CD4-positive, alpha-beta T cell treated with Interleukin-10 for 1 hour (primary cell): Measurements from ENCODE around the gene PDIA4.
"Not testable (repeated sequence)": the region's sequence is repeated elsewhere in the genome, so short reads cannot be mapped to it uniquely, and the experiment has no call there.

ENCODE experiments used
- DNase-seq: peaks from one replicate; pipeline ENCODE4 v3.0.0-alpha.2; 2020

Gene PDIA4, protein sequence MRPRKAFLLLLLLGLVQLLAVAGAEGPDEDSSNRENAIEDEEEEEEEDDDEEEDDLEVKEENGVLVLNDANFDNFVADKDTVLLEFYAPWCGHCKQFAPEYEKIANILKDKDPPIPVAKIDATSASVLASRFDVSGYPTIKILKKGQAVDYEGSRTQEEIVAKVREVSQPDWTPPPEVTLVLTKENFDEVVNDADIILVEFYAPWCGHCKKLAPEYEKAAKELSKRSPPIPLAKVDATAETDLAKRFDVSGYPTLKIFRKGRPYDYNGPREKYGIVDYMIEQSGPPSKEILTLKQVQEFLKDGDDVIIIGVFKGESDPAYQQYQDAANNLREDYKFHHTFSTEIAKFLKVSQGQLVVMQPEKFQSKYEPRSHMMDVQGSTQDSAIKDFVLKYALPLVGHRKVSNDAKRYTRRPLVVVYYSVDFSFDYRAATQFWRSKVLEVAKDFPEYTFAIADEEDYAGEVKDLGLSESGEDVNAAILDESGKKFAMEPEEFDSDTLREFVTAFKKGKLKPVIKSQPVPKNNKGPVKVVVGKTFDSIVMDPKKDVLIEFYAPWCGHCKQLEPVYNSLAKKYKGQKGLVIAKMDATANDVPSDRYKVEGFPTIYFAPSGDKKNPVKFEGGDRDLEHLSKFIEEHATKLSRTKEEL

DNA sequence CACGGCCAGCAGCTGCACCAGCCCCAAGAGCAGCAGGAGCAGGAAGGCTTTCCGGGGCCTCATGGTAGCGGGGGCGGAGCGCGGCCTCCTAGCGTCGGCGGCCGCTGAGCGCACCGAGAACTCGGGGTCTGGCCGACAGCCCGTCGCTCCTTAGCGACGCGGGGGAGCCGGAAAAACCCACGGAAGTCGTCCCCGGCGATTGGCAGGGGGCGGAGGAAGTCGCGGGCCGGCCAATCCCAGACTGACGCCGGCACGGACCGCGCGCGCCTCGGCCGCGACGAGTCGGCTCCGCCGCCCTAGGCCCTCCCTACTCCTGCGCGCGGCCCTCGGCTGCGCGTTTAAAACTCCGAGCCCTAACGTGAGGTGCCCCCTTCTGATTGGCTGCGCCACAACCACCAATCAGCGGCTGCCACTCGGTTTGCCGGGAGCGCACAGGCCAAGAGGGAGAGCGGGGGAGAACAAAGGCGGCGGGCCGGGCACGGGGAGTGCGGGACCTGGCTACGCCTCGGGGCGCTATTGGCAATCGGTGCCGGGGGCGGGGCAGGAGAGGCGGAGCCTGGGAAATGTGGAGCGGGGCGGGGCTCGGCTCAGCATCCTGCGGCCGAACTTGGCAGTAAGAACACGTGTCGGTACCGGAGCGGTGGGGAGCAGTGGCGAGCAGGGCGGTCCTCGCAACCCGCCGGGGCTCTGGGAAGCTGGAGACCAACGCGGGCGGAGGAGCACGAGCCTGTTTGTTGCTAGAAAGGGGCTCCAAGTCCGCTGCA lies at the start of gene PDIA4:
PDIA4 (minus strand) TSS at position 160 of the 764 bp plus-strand sequence; CDS start at position 63, 97 bp downstream.
- DNase-seq = peak; percentile 99

DNA sequence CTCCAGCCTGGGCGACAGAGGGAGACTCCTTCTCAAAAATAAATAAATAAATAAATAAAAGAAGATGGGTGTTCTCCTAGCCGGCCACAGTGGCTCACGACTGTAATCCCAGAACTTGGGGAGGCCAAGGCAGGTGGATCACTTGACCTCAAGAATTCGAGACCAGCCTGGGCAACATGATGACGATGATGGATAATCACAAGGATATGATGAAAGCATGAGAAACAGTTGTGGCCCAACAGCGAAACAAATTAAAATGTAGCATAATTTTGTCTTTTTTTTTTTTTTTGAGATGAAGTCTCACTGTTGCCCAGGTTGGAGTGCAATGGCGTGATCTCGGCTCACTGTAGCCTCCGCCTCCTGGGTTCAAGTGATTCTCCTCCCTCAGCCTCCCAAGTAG lies 49.3 kb upstream of the PDIA4 start:
- no peak for DNase-seq

DNA sequence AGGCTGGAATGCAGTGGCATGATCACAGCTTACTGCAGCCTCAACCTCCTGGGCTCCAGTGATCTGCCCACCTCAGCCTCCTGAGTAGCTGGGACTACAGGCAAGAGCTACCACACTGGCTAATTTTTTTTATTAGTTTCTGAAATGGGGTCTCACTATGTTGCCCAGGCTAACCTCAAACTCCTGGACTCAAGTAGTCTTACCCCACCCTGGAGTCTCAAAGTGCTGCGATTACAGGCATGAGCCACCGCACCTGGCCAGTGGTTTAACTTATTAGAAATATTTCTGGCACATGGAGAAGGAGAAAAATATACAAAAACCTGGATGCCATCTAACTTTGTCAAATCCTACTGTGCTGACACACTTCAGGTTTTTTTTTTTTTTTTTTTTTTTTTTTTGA lies 47.0 kb upstream of the PDIA4 start:
- no peak for DNase-seq

DNA sequence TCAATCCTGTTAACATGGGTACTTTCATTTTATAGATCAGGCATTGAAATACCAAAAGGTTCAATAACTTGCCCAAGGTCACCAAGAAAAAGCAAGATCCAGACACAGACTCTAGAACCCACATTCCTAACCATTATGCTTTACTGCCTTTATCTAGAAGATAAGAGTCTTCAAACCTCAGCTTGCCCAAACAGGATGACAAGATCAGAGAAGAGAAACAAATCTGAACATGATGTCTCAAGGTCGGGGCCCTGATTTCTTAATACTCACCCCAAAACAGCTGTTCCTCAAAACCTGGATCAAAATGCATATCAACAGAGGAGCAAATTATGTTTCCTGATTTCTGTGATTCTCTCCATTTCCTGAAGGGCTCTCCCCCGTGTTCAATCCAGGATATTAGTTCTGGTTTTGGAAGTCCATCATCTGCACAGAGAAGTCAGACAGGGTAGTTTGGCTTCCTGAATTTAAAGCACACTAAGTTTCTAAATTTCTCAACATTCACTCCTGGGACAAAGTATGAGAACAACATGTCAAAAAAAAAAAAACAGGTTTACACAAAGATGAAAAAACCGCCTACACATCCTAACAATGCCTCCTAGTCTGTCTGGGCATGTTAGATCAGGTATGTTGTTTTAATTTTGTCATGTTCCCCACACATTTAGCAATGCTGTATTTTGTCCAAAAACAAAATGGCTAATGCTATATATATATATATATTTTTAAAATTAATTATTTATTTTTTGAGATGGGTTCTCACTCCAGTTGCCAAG lies 46.0 kb upstream of the PDIA4 start:
- no peak for DNase-seq

DNA sequence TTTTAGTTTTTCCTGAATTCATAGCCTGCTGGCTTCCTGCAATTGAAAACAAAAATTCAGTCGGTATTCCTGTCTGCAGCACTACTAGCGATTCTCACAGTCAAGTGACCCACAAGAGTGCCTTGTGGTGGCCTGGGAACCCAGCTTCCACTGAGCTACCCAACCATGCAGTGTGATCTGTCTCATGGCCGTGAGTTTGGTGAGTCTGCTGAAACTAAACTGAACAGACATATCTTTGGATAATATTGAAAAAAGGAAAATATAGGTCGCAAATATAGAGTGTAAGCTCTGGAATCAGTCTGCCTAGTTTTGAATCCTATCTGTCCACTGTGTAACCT lies 44.1 kb upstream of the PDIA4 start:
- no peak for DNase-seq

DNA sequence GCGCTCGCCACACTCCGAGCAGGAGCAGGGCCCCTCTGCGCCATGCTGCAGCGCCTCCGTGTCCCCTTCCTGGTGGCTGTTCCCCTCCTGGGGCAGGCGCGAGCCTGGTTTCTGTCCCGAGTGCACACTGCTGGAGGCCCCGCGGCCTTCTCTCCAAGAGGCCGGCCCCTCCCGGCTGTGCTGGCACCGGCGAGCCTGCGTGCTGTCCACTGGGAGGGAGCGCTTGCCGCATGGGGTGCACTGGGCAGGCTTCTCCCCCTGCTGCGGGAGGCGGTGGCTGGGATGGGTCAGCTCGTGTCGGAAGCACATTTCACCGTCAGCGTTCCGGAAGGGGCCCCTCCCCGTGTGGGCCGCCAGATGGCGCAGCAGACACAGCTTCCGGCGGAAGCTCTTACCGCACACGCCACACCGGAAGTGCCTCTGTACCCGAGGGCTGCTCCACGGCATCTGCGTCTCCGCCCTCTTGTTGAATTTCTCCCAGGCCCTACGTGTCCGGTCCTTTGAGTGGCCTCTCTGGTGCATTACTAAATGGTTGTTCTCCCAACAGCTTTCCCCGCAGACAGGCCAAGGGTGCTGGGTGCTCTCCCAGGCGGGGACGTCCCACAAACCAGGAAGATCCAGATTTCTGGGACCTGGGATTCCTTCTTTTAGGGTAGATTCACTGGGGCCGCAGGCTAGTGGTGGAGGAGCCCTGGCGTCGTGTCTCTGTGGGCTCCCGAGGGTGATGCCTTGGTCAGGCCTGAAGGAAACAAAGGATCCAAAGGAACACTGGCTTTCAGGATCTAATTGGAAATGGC lies 43.5 kb upstream of the PDIA4 start:
- peak; percentile 64 for DNase-seq

DNA sequence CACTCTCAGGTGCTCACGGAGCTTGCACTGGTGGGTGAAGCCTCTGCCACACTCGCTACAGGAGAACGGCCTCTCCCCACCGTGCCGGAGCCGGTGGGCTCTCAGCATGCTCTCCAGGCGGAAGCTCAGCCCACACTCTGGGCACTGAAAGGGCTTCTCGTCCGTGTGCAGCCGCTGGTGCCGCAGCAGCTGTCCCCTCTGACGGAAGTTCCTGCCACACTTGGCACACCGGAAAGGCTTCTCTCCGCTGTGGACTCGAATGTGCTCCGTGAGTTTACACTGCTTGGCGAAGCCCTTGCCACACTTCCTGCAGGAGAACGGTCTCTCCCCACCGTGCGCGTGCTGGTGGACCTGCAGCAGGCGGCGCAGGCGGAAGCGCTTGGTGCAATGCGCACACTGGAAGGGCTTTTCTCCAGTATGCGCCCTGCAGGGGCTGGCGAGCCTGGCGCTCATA lies 42.9 kb upstream of the PDIA4 start:
- no peak for DNase-seq

DNA sequence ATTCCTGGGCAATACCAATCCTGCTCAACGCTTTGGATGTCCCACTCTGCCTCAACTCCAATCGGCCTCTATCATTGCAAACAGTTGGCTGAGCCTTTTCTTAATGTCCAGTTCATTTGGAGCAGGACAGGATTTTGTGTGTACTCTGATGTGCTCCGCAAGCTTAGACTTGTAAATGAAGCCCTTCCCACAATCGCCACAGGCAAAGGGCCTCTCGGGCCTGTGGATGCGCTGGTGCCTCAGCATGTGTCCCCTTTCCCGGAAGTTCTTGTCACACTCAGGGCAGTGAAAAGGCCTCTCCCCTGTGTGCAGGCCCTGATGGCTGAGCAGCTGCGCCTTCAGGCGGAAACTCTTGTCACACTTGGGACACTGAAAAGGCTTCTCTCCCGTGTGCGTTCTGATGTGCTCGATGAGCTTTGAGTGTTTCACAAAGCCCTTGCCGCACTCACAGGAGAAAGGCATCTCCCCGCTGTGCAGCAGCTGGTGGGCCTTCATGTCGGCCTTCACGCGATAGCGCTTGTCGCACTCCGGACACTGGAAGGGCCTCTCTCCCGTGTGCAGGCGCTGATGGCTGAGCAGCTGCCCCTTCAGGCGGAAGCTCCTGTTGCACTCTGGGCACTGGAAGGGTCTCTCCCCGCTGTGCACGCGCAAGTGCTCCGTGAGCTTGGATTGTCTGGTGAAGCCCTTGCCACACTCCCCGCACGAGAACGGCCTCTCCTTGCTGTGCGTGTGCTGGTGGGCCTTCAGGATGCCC lies 42.2 kb upstream of the PDIA4 start:
- DNase-seq = no peak

DNA sequence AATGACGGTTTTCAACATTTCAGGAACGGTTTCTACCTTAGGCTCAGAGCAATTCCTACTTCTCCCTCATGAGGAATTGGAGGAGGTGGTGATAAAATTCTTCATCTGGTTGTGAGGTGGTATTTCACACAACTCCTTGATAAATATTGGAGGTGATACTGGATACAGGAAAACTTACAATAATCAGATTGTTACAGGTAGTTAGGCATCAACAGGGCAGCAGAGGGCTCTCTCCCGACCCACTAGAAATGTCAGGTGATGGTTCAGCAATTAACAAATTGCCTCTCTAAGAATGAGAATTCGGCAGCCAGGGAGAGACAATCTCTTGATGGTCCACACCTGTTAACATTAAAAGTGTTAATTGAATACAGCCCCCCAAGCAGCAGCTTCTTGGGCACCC lies 39.6 kb upstream of the PDIA4 start:
- DNase-seq = peak; percentile 7

DNA sequence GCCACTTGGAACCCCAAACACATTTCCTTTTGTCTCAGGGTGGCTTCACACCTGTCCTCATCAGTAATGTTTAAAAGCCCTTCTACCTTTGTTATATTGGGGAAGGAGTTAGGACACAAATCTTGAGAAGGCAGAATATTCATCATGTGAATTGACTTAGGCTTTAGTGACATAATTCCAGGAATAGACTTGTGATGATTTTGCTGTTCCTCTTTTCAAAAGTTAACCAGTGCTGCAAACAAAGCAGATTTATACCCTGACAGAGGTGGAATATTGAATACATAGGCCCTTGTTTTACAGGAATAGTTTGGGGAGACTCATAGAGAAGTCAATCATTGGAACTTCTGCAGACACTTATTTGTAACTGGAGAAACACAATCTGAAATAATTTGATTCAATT lies 35.2 kb upstream of the PDIA4 start:
- no peak for DNase-seq

DNA sequence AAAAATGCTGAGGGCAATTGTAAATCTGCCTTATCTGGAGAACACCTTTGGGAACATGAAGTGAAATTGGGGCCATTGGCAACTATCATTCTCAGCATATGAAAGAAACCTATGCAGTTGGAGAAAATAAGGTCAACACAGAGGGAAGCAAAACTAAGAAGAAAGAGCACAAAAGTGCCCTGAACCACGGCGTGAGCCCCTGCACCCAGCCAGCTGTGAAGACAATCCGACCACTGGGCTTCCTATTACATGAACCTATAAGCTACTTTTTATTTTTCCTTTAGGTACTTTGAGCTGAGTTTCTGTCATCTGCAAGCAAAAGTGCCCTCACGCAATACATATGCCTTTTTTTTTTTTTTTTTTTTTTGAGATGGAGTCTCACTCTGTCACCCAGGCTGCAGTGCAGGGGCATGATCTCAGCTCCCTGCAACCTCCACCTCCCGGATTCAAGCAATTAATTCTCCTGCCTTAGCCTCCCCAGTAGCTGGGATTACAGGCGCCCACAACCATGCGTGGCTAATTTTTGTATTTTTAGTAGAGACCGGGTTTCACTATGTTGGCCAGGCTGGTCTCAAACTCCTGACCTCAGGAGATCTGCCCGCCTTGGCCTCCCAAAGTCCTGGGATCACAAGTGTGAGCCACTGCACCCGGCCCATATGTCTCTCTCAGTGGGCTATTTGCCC lies 34.1 kb upstream of the PDIA4 start:
- not testable (repeated sequence) for DNase-seq

DNA sequence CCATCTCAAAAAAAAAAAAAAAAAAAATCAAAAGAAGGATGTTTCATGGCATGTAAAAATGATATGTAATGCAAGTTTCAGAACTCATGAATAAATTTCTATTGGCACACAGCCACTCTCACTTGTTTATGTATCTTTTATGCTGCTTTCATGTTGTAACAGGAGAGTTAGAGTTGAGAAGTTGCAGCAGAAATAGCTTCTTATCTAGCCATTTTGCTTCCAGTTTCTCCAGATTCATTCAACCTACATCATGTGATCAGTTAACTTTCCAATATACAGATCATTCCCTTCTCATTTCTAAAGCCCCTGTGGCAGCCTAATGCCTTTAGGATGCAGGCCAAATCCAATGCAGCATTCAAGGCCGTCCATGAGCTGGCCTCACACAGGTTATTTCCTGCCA lies 31.9 kb upstream of the PDIA4 start:
- no peak for DNase-seq

DNA sequence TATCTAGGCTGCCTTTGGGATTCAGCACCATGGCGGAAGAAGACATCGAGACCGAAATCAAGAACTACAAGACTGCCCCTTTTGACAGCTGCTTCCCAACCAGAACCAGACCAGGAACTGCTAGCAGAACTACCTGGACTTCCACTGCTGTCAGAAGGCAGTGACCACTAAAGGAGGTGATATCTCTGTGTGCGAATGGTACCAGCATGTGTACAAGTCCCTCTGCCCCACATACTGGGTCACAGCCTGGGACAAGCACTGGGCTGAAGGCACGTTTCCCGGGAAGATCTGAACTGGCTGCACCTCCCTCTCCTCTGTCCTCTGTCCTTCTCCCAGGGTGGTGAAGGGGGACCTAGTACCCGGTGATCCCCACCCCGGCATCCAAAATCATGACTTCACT lies 25.6 kb upstream of the PDIA4 start:
- DNase-seq = no peak

DNA sequence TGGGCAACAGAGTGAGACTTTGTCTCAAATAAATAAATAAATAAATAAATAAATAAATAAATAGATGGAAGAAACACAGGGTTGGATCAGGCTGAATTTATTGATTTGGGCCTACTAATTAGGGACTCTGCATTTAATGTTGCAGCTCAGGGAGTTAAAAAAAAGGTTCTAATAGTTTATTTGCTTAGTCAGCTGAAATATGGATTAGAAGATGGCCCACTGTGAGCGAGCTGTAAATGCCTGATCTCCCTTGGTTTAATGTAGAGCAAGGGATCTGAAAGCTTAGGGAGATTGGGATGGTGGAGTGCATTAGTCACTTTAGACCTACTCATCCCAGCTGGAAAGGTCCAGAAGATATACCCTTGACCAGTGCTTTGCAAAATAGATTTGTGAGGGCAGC lies 25.1 kb upstream of the PDIA4 start:
- no peak for DNase-seq

DNA sequence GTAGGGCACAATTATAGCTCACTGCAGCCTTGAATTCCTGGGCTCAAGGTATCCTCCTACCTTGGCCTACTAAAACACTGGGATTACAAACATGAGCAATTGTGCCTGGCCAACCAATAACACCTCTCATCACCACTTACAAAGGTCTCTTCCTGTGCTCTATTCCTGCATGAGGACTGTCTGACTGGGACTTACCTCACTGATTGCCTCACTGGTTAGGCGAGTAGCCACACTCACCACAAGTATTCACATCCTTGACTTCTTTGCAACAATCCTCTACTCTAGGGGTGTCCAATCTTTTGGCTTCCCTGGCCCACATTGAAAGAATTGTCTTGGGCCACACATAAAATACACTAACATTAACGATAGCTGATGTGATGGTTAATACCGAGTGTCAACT lies 22.6 kb upstream of the PDIA4 start:
- DNase-seq = no peak

DNA sequence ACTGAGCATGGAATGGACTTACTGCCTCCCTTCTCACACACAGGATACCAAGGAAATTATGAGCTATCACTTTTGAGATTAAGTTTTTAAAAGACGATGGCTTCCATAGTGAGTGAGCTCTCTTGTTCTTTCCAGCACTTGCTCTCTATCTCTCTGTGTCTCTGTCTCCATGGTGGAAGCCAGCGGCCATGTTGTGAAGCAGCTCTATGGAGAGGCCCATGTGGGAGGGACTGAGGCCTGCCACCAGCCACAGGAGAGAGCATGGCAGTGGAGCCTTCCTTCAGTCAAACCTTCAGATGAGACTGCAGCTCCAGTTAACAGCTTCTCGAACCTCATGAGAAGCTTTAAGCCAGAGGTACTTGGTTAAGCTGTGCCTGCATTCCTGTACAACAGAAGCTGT lies 20.5 kb upstream of the PDIA4 start:
- DNase-seq = no peak

DNA sequence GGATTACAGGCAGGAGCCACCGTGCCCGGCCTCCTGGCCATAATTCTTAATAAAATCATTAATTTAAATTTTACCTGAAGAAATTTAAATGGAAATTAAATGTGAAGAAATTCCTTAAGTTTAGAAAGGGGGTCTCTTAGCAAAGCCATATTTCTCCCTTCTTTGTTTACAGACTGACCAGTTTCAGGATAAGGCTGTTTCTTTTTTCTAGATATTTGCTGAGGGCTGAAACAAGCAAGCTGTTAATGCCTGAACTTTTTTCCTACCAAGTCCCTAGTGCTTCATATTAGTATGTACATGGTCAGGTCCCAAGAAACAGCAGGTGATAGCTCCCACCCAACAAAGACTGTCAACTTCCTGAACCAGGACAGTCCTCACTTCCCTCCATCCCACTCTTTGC lies 18.1 kb upstream of the PDIA4 start:
- no peak for DNase-seq

DNA sequence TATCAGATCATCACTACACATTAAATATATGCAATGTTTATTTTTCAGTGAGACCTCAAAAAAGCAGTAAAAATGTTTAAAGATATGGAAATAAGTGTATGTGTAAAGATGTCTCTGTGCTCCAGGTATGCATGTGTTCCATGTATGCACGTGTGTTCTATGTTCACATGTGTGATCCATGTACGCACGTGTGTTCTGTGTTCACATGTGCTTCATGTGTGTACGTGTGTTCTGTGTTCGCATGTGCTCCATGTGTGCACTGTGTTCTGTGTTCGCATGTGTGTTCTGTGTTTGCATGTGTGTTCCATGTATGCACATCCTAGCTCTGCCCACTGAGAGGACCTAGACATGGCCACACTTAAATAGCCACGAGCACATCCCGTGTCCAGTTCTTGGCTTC lies 15.6 kb upstream of the PDIA4 start:
- DNase-seq = no peak

DNA sequence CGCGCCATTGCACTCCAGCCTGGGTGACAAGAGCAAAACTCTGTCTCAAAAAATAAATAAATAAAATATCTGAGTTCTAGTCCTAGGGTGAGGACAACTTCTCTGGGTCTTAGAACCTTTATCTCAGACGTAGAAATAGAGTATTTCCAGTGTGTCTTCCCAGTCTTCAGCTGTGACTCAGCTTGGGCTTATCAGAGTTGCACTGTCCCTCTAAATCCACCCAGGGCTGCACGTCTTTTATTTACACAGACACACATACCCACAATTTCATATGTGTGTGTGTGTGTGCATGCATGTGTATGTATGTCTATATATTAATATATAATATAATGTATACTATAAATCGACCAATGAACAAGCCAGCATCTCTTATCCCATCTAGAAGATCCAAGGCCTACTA lies 13.0 kb upstream of the PDIA4 start:
- no peak for DNase-seq

DNA sequence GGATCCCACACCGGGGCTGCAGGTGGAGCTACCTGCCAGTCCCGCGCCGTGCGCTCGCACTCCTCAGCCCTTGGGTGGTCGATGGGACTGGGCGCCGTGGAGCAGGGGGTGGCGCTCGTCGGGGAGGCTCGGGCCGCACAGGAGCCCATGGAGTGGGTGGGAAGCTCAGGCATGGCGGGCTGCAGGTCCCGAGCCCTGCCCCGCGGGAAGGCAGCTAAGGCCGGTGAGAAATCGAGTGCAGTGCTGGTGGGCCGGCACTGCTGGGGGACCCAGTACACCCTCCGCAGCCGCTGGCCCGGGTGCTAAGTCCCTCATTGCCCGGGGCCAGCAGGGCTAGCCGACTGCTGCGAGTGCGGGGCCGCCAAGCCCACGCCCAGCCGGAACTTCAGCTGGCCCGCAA lies 10.3 kb upstream of the PDIA4 start:
- not testable (repeated sequence) for DNase-seq

DNA sequence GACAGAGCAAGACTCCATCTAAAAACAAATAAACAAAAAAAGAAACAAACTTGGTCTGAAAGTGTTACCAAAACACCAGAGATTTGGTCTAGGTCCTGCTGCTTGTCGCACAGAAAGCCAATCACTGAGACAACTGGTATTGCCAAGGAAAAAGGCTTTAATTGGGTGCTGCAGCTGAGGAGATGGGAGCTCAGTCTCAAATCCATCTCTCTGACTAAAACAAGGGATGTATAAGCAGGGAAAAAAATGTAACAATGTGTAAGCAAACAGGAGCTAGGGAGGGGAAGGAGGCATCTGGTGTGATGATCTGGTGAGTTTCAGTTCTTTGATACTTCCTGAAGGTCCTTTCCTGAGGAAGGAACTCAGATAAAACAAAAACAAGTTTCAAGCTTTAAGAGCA lies 8.4 kb upstream of the PDIA4 start:
- no peak for DNase-seq
